SK-N-SH treated with all-trans-retinoic acid at 6 μM for 48 hours (cell line): Measurements from ENCODE around the gene CLECL1.
A peak's percentile ranks its signal among the peaks of the same experiment; 100 is the strongest.

Source experiments
- ATAC-seq: fragments of 200-7000 bp; cut with Tn5 transposase; 3 replicates; pipeline ENCODE4 v1.9.1; 2020; ENCODE audit warnings: mild to moderate bottlenecking, moderate library complexity
- ARNTL ChIP-seq: fragments of 450-650 bp; formaldehyde crosslinking; IDR thresholded peaks from 2 replicates; pipeline ENCODE4 v1.5.0; 2020; ENCODE audit warnings: low read depth, mild to moderate bottlenecking, moderate library complexity, borderline replicate concordance
- BACH2 ChIP-seq: fragments of 250-450 bp; sonication (Bioruptor Pico); IDR thresholded peaks from 2 replicates; pipeline ENCODE4 v1.9.0; 2021; ENCODE audit warnings: mild to moderate bottlenecking, borderline replicate concordance
- CREB5 ChIP-seq: fragments of 250-450 bp; sonication (Bioruptor Pico); IDR thresholded peaks from 2 replicates; pipeline ENCODE4 v1.5.1; 2020; ENCODE audit warnings: low read depth, mild to moderate bottlenecking, moderate library complexity
- CSRNP3 ChIP-seq: fragments of 250-450 bp; sonication (Bioruptor Pico); IDR thresholded peaks from 2 replicates; pipeline ENCODE4 v1.5.1; 2021; ENCODE audit warnings: mild to moderate bottlenecking, moderate library complexity
- OSR1 ChIP-seq: fragments of 250-450 bp; sonication (Bioruptor Pico); IDR thresholded peaks from 2 replicates; pipeline ENCODE4 v1.8.0; 2022; ENCODE audit warnings: moderate library complexity, mild to moderate bottlenecking, inconsistent platforms
- PATZ1 ChIP-seq: fragments of 250-450 bp; sonication (Bioruptor Pico); IDR thresholded peaks from 2 replicates; pipeline ENCODE4 v1.8.0; 2020; ENCODE audit warnings: mild to moderate bottlenecking, moderate library complexity, borderline replicate concordance
- POU6F1 ChIP-seq: fragments of 250-450 bp; sonication (Bioruptor Pico); IDR thresholded peaks from 2 replicates; pipeline ENCODE4 v1.8.0; 2021; ENCODE audit warnings: low read depth, mild to moderate bottlenecking, moderate library complexity, borderline replicate concordance
- PPARA ChIP-seq: fragments of 250-450 bp; sonication (Bioruptor Pico); IDR thresholded peaks from 2 replicates; pipeline ENCODE4 v1.5.0; 2020; ENCODE audit warnings: mild to moderate bottlenecking, borderline replicate concordance
- SNAI2 ChIP-seq: fragments of 250-450 bp; sonication (Bioruptor Pico); IDR thresholded peaks from 2 replicates; pipeline ENCODE4 v1.5.0; 2020; ENCODE audit warnings: mild to moderate bottlenecking, moderate library complexity
- TCF4 ChIP-seq: fragments of 250-450 bp; sonication (Bioruptor Pico); IDR thresholded peaks from 2 replicates; pipeline ENCODE4 v1.8.0; 2021; ENCODE audit warnings: mild to moderate bottlenecking, moderate library complexity, borderline replicate concordance
- TSHZ2 ChIP-seq: fragments of 250-450 bp; sonication (Bioruptor Pico); IDR thresholded peaks from 2 replicates; pipeline ENCODE4 v1.5.0; 2020; ENCODE audit warnings: mild to moderate bottlenecking, moderate library complexity
- ZC3H10 ChIP-seq: fragments of 250-450 bp; sonication (Bioruptor Pico); IDR thresholded peaks from 2 replicates; pipeline ENCODE4 v1.5.1; 2021; ENCODE audit warnings: mild to moderate bottlenecking, moderate library complexity
- ZFP3 ChIP-seq: fragments of 250-450 bp; sonication (Bioruptor Pico); IDR thresholded peaks from 2 replicates; pipeline ENCODE4 v1.5.0; 2020; ENCODE audit warnings: mild to moderate bottlenecking, moderate library complexity
- ZNF565 ChIP-seq: fragments of 450-650 bp; formaldehyde crosslinking; conservative IDR thresholded peaks from 2 replicates; pipeline ENCODE4 v1.5.0; 2020; ENCODE audit warnings: low read depth, mild to moderate bottlenecking, moderate library complexity
- ZNF70 ChIP-seq: fragments of 450-650 bp; formaldehyde crosslinking; IDR thresholded peaks from 2 replicates; pipeline ENCODE4 v1.5.0; 2020; ENCODE audit warnings: mild to moderate bottlenecking, moderate library complexity
- ZNF8 ChIP-seq: fragments of 450-650 bp; formaldehyde crosslinking; IDR thresholded peaks from 2 replicates; pipeline ENCODE4 v1.5.0; 2020; ENCODE audit warnings: mild to moderate bottlenecking, moderate library complexity

CLECL1 gene

GRCh38 chr12:9708853-9709252 is 24.0 kb downstream of the CLECL1 start (continued):
- no peak for TF ChIP-seq OSR1 (CRISPR knock-in tag)

GRCh38 chr12:9707864-9708808 is 24.8 kb downstream of the CLECL1 start:
- peak; percentile 97 for ATAC-seq
- TF ChIP-seq ZFP3 (CRISPR knock-in tag) (no peak), PPARA (CRISPR knock-in tag) (no peak), TSHZ2 (CRISPR knock-in tag) (no peak), SNAI2 (CRISPR knock-in tag) (no peak), POU6F1 (CRISPR knock-in tag) (no peak), CSRNP3 (CRISPR knock-in tag) (no peak), ZNF8 (CRISPR knock-in tag) (no peak), PATZ1 (CRISPR knock-in tag) (no peak), CREB5 (CRISPR knock-in tag) (no peak), ARNTL (CRISPR knock-in tag) (no peak), BACH2 (CRISPR knock-in tag) (no peak)

- TF ChIP-seq ZFP3 (CRISPR knock-in tag), result no peak
- no peak for TF ChIP-seq ZC3H10 (CRISPR knock-in tag)
- TF ChIP-seq TCF4, result no peak
- TF ChIP-seq BACH2 (CRISPR knock-in tag), result no peak
- TF ChIP-seq ZNF70 (CRISPR knock-in tag), result no peak
- TF ChIP-seq POU6F1 (CRISPR knock-in tag), result no peak
- no peak for TF ChIP-seq ZNF565 (CRISPR knock-in tag)
- no peak for TF ChIP-seq ZNF8 (CRISPR knock-in tag)
- no peak for TF ChIP-seq OSR1 (CRISPR knock-in tag)
- no peak for TF ChIP-seq PPARA (CRISPR knock-in tag)
- no peak for TF ChIP-seq TSHZ2 (CRISPR knock-in tag)
- ATAC-seq, result no peak
Measured at GRCh38 chr12:9707356-9707755, 25.5 kb downstream of the CLECL1 start.
